ENCODE results near the gene SCRG1.

DNA sequence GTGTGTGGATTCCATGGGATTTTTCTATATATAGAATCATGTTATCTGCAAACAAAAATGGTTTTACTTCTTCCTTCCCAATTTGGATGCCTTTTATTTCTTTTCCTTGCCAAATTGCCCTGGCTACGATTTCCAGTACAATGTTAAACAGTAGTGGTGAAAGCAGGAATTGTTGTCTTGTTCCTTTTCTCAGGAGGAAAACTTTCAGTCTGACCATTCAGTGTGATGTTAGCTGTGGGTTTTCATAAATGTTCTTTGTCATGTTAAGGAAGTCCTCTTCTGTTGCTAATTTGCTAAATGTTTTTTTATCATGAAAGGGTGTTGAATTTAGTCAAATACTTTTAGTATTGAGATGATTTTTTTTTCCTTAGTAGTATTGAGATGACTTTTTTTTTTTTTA is 17.3 kb downstream of the SCRG1 start:
- TF ChIP-seq CTCF (conservative IDR thresholded peaks at IDR 0.05) (no peak), EZH2 (IDR thresholded peaks at IDR 0.05; ENCODE audit: low read depth) (no peak)

Data from PC-9 (cell line).